Transverse colon (tissue), 4 donors: ENCODE data around the gene NOM1. TPM values are rescaled to one million over a fixed set of nuclear protein-coding genes. Genes with fewer than 3 reads are reported as not detected.

ENCODE experiments used
- DNase-seq: peaks from one replicate; pipeline ENCODE4 v3.0.0-alpha.2; 2019
- H3K27ac ChIP-seq, 4 donors: fragments of 200-600 bp; sonication (generic); 2 replicates each; pipeline ENCODE4 v1.5.1; 2016 to 2018; ENCODE audit warnings: inconsistent platforms in 4 of 4
- H3K27me3 ChIP-seq: fragments of 200-600 bp; sonication (generic); 2 replicates; pipeline ENCODE4 v1.5.1; 2017; ENCODE audit warnings: inconsistent platforms
- H3K36me3 ChIP-seq, 4 donors: fragments of 200-600 bp; sonication (generic); 2 replicates each; pipeline ENCODE4 v1.5.1; 2017 to 2019; ENCODE audit warnings: inconsistent platforms in 4 of 4
- H3K4me1 ChIP-seq, 4 donors: fragments of 200-600 bp; sonication (generic); 2 replicates each; pipeline ENCODE4 v1.5.1; 2017 to 2020; ENCODE audit warnings: inconsistent platforms in 4 of 4
- H3K4me3 ChIP-seq, 4 donors: fragments of 200-600 bp; sonication (generic); 1 replicate in 1 of 4; 2 replicates in 3 of 4; pipeline versions ENCODE4 v1.5.1 to v1.6.1; 2017 to 2019; ENCODE audit warnings: inconsistent platforms in 4 of 4
- H3K9me3 ChIP-seq, 2 donors: fragments of 200-600 bp; sonication (generic); 2 replicates each; pipeline ENCODE4 v1.5.1; 2017 to 2019; ENCODE audit warnings: inconsistent platforms in 2 of 2
- EP300 ChIP-seq: sonication (generic); formaldehyde crosslinking; IDR thresholded peaks from one replicate; pipeline ENCODE4 v1.6.1; 2017; ENCODE audit warnings: antibody characterized with exemption, low read depth
- POLR2A ChIP-seq: fragments of 450-650 bp; IDR thresholded peaks from one replicate; pipeline ENCODE4 v1.6.1; 2016; ENCODE audit warnings: antibody characterized with exemption, mild to moderate bottlenecking, moderate library complexity
- POLR2AphosphoS5 ChIP-seq, 3 donors: sonication (generic); formaldehyde crosslinking; IDR thresholded peaks; one replicate each; pipeline ENCODE4 v1.6.1; 2016; ENCODE audit warnings: antibody characterized with exemption in 3 of 3
- WGBS, 2 donors: methylation state at CpG; one replicate each; pipeline ENCODE4 v1.1.5; 2018; ENCODE audit warnings: low coverage in 1 of 2; 5-methylcytosine and 5-hydroxymethylcytosine counted together
- in situ Hi-C, 4 donors: fragments of 200-750 bp; cut with MboI; loops; one replicate each; pipeline versions ENCODE4 v1.15.0 to v1.15.1; 2017; ENCODE audit warnings: low sequenced_read_pairs in 3 of 4, low pct_ligation_motif_present in 1 of 4, low pct_unique_long_range_greater_than_20kb in 1 of 4
- intact Hi-C: fragments of 100-400 bp; cut with DNase I; formaldehyde crosslinking; loops from one replicate; pipeline ENCODE4 v1.15.1; 2023; ENCODE audit warnings: low total_unique reads
- total RNA-seq, 4 donors: library from RNA; depleted of rRNA; stranded (reverse); fragments of >200 nt; gene quantifications; one replicate each; pipeline ENCODE4 v1.1.0, GENCODE V29; 2016
- TF ChIP-seq, protein P1 (sequence below), 5 experiments: fragments of 200-600 bp in 3 of 5; fragments of 450-650 bp in 2 of 5; sonication (generic) in 3 of 5; IDR thresholded peaks; 1 replicate in 2 of 5; 2 replicates in 3 of 5; pipeline ENCODE4 v1.5.1; 2016 to 2017; ENCODE audit warnings: antibody characterized with exemption in 5 of 5, inconsistent platforms in 3 of 5, mild to moderate bottlenecking in 2 of 5, moderate library complexity in 1 of 5

NOM1 gene
- total RNA-seq, 4 donors from 2014 or later, result 6.6 to 22.4 (median 15.2) TPM

DNA sequence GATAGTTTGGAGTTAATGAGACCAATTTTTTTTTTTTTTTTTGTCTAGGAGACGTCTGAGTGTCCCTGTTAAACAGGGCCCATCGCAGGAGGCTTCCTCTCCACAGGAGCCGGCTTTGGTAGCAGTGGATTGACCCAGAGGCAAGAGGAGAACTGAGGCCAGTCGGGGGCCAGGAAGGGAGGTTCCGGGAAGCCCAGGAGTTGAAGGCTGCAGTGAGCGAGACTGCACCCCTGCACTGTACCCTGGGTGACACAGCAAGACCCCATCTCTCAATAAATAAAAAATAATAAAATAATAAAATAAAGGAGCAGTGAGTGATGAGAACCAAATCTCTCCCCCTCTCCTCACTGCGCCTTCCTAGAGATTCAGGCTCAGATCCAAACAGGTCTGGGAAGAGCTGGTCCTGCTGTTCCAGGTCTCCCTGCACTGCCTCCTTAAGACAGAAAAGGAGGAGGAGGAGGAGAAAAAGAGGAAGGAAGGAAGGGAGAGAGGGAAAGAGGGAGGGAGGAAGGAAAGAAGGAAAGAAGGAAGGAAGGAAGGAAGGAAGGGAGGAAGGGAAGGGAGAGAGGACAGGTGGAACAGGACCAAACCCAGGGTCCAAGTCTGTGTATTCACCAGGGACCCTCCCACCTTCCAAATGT is 57.4 kb downstream of the NOM1 start:
- TF ChIP-seq, protein P1, sequence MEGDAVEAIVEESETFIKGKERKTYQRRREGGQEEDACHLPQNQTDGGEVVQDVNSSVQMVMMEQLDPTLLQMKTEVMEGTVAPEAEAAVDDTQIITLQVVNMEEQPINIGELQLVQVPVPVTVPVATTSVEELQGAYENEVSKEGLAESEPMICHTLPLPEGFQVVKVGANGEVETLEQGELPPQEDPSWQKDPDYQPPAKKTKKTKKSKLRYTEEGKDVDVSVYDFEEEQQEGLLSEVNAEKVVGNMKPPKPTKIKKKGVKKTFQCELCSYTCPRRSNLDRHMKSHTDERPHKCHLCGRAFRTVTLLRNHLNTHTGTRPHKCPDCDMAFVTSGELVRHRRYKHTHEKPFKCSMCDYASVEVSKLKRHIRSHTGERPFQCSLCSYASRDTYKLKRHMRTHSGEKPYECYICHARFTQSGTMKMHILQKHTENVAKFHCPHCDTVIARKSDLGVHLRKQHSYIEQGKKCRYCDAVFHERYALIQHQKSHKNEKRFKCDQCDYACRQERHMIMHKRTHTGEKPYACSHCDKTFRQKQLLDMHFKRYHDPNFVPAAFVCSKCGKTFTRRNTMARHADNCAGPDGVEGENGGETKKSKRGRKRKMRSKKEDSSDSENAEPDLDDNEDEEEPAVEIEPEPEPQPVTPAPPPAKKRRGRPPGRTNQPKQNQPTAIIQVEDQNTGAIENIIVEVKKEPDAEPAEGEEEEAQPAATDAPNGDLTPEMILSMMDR (IDR thresholded peaks at IDR 0.05), result no peak
- TF ChIP-seq EP300, result no peak
- no peak for TF ChIP-seq POLR2AphosphoS5 (IDR thresholded peaks at IDR 0.05)
- no peak for TF ChIP-seq POLR2A
- Histone ChIP-seq H3K36me3 (no peaks in the 10 kb centered on the region), H3K4me3 (peak overlapping the region in 1 of 4 donors; percentile 25), H3K27me3 (peaks cover 97% of the 10 kb centered on the region), H3K9me3 (no peaks in the 10 kb centered on the region), H3K4me1 (peaks cover 8 to 75% (median 54%) of the 10 kb centered on the region in 4 donors), H3K27ac (peak overlapping the region; percentile 85 to 92 (median 86))
- intact Hi-C loops (no loop called here), in situ Hi-C loops (no loop called here)
- DNase-seq, result no peak
- WGBS, 2 donors, result 27% methylated on average over 7 of the region's 7 CpGs; no CpG with 5 or more reads in 1 of the 2 donors

DNA sequence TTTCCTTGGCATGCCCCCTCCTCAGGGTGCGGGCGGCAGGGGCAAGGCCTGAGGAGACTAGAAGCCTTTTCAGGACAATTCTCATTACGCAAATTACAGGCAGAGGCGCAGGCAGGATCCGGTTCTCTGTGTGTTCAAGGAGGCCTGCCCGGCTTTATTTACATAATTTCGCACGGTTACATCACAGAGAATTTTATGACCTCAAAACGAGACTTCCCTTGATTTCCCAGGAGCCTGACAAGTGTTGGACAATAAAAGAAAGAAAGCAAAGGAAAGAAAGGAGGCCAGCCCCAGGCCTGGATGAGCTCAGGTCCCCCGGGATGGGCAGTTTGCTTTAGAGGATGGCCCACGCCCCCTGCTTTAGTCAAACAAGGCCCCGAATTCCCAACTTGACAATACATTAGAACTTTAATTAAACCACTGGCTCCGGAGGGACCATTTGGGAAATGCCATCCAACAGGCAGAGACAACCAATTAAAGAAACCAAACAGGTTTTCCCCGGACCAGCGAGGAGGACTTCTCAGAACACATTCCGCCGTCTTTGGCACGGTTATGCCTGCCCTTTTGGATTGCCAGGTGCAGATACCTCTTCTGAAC is 58.1 kb downstream of the NOM1 start:
- intact Hi-C loops, result no loop called here
- Histone ChIP-seq H3K27me3 (peaks cover 97% of the 10 kb centered on the region), H3K4me1 (peaks cover 8 to 72% (median 53%) of the 10 kb centered on the region in 4 donors), H3K36me3 (no peaks in the 10 kb centered on the region), H3K4me3 (peak overlapping the region in 3 of 4 donors; percentile 30 to 59 (median 54)), H3K9me3 (no peaks in the 10 kb centered on the region), H3K27ac (peak overlapping the region; percentile 85 to 92 (median 86))
- 9 to 15% methylated on average over 13 to 18 of the region's 18 CpGs for WGBS, 2 donors
- in situ Hi-C loops, result no loop called here
- DNase-seq, result peak; percentile 66
- TF ChIP-seq EP300 (no peak), POLR2AphosphoS5 (IDR thresholded peaks at IDR 0.05) (peak in 1 of 3 donors; percentile 38)

DNA sequence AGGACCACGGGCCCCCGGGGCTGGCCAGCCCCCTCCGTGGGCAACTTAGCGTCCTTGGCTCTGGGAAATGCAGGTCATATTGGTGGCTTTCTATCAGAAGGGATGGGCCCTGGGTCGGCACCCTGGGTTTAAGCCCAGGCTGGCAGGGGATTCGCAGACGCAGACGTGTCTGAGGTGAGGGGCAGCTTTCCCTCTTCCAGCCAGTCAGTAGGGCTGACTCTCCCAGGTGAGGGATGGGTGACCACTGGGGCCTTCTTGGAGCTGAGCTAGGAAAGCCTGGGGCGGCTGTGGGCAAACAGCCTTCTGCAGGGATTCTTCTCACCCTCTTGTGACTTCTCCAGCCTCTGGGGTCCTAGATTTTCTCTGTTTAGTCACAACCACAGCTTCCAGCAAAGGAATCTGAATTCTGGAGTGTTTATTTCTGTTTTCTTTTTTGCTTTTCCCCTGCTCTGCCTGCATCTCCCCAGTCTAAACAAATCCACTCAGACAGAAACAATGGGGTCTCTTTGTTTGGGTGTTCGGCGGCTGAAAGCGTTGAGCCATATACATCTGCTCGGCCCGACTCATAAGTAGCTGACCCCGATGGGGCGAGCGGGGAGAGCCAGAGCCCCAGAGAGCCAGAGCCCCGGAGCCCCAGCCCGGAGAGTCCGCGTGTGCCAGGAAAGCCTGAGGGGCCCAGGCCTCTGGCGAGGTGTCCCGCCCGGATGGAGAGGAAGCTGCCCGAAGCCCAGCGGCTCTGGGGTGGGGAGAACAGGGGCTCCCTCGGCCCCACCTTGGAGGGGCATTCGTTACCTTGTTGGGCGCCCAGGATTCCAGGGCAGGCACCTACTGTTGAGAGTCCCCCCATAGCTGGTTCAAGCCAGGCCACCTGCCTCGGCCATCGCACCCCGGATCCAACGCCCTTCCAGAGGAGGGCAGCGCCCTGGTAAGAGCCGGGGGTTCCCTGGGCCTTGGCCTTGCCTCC is 59.0 kb downstream of the NOM1 start:
- Histone ChIP-seq H3K4me3 (peak overlapping the region; percentile 10 to 59 (median 42)), H3K9me3 (no peaks in the 10 kb centered on the region), H3K36me3 (no peaks in the 10 kb centered on the region), H3K4me1 (peaks cover 8 to 64% (median 49%) of the 10 kb centered on the region in 4 donors), H3K27ac (peak overlapping the region; percentile 85 to 92 (median 86)), H3K27me3 (peaks cover 95% of the 10 kb centered on the region)
- TF ChIP-seq POLR2AphosphoS5 (IDR thresholded peaks at IDR 0.05) (no peak), POLR2A (no peak), EP300 (no peak)
- TF ChIP-seq, protein P1 (IDR thresholded peaks at IDR 0.05), result no peak
- intact Hi-C loops, result no loop called here
- in situ Hi-C loops, result no loop called here
- WGBS, 2 donors, result 7% methylated on average over 30 of the region's 35 CpGs; no CpG with 5 or more reads in 1 of the 2 donors
- DNase-seq, result no peak

DNA sequence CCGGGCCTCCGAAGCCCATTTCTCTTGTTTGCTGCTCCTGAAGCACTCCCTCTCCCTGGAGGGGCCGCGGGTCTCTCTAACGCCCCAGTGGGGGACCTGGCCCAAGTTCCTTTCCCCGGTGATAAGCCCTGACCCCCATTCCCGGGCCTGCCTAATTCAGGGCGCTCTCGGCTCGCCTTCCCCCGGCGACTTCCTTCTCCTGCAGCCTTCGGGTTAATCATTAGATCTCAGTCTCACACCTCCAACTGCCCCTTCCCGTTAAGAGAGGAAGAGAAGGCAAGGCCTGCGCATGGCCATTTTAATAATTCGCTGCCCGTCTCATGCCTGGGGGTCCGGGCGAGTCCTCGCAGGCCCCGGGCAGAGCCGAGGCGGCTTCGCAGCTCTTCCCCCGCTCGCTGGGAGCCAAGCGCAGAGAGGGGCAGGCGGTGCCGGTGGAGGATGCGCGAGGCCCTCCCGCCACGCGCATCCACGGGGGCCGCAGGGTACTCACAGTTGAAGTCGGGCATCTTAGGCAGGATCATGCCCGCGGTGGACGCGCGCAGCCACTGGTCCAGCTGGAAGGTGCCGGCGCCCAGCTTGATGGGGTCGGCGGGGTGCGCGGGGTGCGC is 59.8 kb downstream of the NOM1 start:
- TF ChIP-seq POLR2A, result peak; percentile 82
- TF ChIP-seq POLR2AphosphoS5 (IDR thresholded peaks at IDR 0.05), result peak; percentile 41 to 72 (median 70)
- TF ChIP-seq, protein P1 (IDR thresholded peaks at IDR 0.05), result no peak
- Histone ChIP-seq H3K4me3 (peak overlapping the region in 3 of 4 donors; percentile 30 to 59 (median 54)), H3K27ac (peak overlapping the region; percentile 85 to 92 (median 86)), H3K27me3 (peaks cover 95% of the 10 kb centered on the region), H3K9me3 (no peaks in the 10 kb centered on the region), H3K4me1 (peaks cover 3 to 64% (median 41%) of the 10 kb centered on the region in 4 donors), H3K36me3 (no peaks in the 10 kb centered on the region)
- intact Hi-C loops, result no loop called here
- peak; percentile 67 for DNase-seq
- WGBS, 2 donors, result 4% methylated on average over 21 of the region's 49 CpGs; no CpG with 5 or more reads in 1 of the 2 donors
- in situ Hi-C loops, result no loop called here
